Right atrium auricular region (tissue), 2 donors: ENCODE results near the gene ACTG2. TPM values are rescaled to one million over a fixed set of nuclear protein-coding genes. Genes with fewer than 3 reads are reported as not detected.

Source experiments
- DNase-seq: peaks from one replicate; pipeline ENCODE4 v3.0.0-alpha.2; 2019; ENCODE audit warnings: low spot score
- H3K27ac ChIP-seq, 2 donors: fragments of 200-600 bp; sonication (generic); 1 replicate in 1 of 2; 2 replicates in 1 of 2; pipeline ENCODE4 v1.5.1; 2016 to 2019
- H3K27me3 ChIP-seq, 2 donors: fragments of 200-600 bp; sonication (generic); one replicate each; pipeline versions ENCODE4 v1.5.1 to v1.6.0; 2017 to 2019
- H3K36me3 ChIP-seq: fragments of 200-600 bp; sonication (generic); one replicate; pipeline ENCODE4 v1.5.1; 2016
- H3K4me1 ChIP-seq, 2 donors: fragments of 200-600 bp; sonication (generic); one replicate each; pipeline versions ENCODE4 v1.5.1 to v1.6.0; 2017 to 2019
- H3K4me3 ChIP-seq, 2 donors: fragments of 200-600 bp; sonication (generic); 1 replicate in 1 of 2; 2 replicates in 1 of 2; pipeline ENCODE4 v1.5.1; 2017 to 2019; ENCODE audit warnings: mild to moderate bottlenecking in 1 of 2, moderate library complexity in 1 of 2
- H3K9me3 ChIP-seq, 2 donors: fragments of 200-600 bp; sonication (generic); one replicate each; pipeline ENCODE4 v1.5.1; 2019
- total RNA-seq, 2 donors: library from RNA; depleted of rRNA; stranded (reverse); fragments of >200 nt; gene quantifications; one replicate each; pipeline ENCODE4 v1.1.0, GENCODE V29; 2016
- TF ChIP-seq, protein P1 (sequence below), 2 donors: fragments of 200-600 bp; sonication (generic); IDR thresholded peaks; one replicate each; pipeline ENCODE4 v1.5.1; 2019; ENCODE audit warnings: antibody characterized with exemption in 2 of 2

Gene ACTG2
- total RNA-seq, 2 donors from 2014 or later, result 3.7 to 23.8 TPM

DNA sequence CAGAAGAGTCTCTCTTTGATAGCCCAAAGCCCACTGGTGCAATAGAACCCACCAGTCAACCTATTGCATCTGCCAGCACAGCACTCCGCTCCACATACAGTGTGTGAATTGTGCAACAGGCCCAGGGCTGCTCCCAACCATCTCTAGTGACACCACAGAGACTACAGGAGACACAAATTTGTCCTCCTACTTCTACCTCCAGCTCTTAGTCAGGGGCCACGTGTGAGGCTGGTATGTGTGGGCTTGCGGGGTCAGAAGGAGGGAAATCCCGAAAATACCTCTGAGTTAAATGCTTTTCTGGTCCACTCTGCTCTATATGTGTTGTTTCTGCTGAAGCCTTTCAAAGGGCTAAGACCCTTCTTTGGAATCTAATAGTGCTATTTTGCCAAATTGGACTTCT is 51.9 kb downstream of the ACTG2 start:
- peaks cover 38% of the 10 kb centered on the region for H3K36me3 ChIP-seq
- TF ChIP-seq, protein P1, sequence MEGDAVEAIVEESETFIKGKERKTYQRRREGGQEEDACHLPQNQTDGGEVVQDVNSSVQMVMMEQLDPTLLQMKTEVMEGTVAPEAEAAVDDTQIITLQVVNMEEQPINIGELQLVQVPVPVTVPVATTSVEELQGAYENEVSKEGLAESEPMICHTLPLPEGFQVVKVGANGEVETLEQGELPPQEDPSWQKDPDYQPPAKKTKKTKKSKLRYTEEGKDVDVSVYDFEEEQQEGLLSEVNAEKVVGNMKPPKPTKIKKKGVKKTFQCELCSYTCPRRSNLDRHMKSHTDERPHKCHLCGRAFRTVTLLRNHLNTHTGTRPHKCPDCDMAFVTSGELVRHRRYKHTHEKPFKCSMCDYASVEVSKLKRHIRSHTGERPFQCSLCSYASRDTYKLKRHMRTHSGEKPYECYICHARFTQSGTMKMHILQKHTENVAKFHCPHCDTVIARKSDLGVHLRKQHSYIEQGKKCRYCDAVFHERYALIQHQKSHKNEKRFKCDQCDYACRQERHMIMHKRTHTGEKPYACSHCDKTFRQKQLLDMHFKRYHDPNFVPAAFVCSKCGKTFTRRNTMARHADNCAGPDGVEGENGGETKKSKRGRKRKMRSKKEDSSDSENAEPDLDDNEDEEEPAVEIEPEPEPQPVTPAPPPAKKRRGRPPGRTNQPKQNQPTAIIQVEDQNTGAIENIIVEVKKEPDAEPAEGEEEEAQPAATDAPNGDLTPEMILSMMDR (IDR thresholded peaks at IDR 0.05), result no peak
- DNase-seq, result no peak
- no peak overlapping the region for H3K27ac ChIP-seq
- no peaks in the 10 kb centered on the region for H3K4me1 ChIP-seq
- H3K4me3 ChIP-seq, result no peak overlapping the region
- H3K9me3 ChIP-seq, result no peaks in the 10 kb centered on the region
- H3K27me3 ChIP-seq, result no peaks in the 10 kb centered on the region

DNA sequence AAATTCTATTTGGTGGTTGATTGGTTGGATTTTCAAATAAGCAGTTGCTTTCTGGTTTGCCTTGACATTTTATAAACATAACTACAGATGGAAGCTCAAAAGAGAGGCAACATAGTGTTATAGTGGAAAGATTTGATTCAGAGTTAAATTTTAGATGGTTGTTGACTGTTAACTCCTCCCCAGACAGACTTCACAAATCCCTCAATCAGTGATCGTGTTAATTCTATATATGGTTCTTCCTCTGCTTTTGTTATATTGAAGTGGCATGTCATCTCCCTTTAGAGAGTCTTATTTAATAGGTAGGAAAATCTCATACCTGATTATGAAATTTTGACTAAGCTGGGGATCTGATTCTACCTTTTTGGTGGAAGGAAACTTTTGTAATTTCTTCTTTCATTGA is 53.4 kb downstream of the ACTG2 start:
- Histone ChIP-seq H3K27me3 (no peaks in the 10 kb centered on the region), H3K4me1 (no peaks in the 10 kb centered on the region), H3K4me3 (no peak overlapping the region), H3K9me3 (no peaks in the 10 kb centered on the region), H3K27ac (no peak overlapping the region), H3K36me3 (peaks cover 47% of the 10 kb centered on the region)
- TF ChIP-seq, protein P1 (IDR thresholded peaks at IDR 0.05), result no peak
- no peak for DNase-seq

DNA sequence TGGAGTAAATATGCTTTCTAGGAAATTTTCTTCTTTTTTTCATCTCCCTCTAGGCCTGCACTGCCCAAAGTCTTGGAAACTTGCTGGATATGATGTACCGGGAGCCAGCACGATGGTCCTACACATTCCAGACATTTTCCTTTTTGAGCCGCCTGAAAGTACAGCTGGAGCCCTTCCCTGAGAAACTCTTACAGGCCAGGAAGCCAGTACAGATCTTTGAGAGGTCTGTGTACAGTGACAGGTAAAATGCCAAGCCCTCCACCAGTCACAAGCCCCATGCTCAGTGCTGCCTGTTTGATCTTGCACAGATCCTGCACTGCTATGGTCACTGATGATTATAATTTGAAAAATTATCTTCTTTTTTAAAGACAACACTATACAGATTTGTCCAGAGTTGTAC is 53.9 kb downstream of the ACTG2 start:
- Histone ChIP-seq H3K4me1 (no peaks in the 10 kb centered on the region), H3K27me3 (no peaks in the 10 kb centered on the region), H3K4me3 (no peak overlapping the region), H3K27ac (no peak overlapping the region), H3K9me3 (no peaks in the 10 kb centered on the region), H3K36me3 (peaks cover 51% of the 10 kb centered on the region)
- DNase-seq, result no peak
- TF ChIP-seq, protein P1 (IDR thresholded peaks at IDR 0.05), result no peak

DNA sequence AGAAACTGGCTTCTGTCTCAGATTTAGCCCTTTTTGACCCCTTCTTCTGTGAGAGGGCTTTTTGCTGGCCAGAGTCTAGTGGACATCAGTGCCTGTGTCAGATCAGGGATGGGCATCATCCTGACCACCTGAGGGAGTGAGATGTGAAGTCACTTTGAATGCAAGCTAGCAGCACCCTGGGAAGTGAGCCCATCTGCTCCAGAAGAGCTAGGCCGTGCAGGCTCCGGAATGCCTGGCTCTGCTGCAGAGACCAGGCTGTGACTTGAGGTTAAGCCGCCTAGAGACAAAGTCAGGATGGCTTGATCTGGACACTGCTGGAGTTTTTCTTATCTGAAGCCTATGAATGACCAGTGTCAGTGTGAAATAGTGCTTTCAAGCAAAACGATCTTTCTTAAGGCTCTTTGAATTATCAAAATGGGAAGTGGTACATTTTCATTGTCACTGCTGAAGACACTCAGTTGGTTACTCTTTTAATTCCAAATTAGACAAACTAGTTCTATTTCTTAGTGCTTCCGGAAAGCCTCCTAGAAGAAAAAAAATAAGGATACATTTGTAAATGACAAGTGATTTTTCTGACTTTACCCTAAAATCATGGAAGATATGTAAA is 54.7 kb downstream of the ACTG2 start:
- Histone ChIP-seq H3K9me3 (no peaks in the 10 kb centered on the region), H3K4me3 (no peak overlapping the region), H3K27ac (no peak overlapping the region), H3K27me3 (no peaks in the 10 kb centered on the region), H3K4me1 (no peaks in the 10 kb centered on the region), H3K36me3 (peaks cover 60% of the 10 kb centered on the region)
- TF ChIP-seq, protein P1 (IDR thresholded peaks at IDR 0.05), result no peak
- no peak for DNase-seq

DNA sequence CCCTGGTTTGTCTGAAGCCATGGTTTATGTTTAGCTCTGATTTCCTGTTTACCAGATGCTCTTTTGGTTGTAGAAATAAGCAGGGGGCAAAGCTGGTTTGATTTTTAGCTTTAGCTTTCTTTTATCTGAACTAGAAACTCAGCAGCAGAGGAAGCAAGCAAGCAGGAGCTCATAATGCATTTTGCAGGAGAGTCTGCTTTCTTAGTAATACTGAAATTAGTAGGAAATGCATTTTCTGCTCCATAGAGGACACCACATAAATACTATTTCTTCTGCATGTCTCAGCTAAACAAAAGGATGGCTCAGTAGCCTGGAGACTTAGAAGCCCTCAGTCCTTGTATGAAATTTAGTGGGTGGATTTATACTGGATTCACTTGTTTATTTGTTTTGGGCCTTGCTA is 57.0 kb downstream of the ACTG2 start:
- Histone ChIP-seq H3K36me3 (peaks cover 73% of the 10 kb centered on the region), H3K9me3 (no peaks in the 10 kb centered on the region), H3K27ac (no peak overlapping the region), H3K4me3 (no peak overlapping the region), H3K27me3 (no peaks in the 10 kb centered on the region), H3K4me1 (no peaks in the 10 kb centered on the region)
- TF ChIP-seq, protein P1 (IDR thresholded peaks at IDR 0.05), result no peak
- no peak for DNase-seq
